Left kidney (tissue), 2 donors: Measurements from ENCODE around the gene RNF17. TPM values are rescaled to one million over a fixed set of nuclear protein-coding genes. Genes with fewer than 3 reads are reported as not detected.
A peak's percentile ranks its signal among the peaks of the same experiment; 100 is the strongest.
"Not testable (repeated sequence)": the region's sequence is repeated elsewhere in the genome, so short reads cannot be mapped to it uniquely, and the experiment has no call there.

Source experiments
- DNase-seq: peaks from one replicate; pipeline ENCODE4 v3.0.0-alpha.2; 2013
- polyA plus RNA-seq: library from polyadenylated mRNA; unstranded; fragments of 120-200 nt; gene quantifications from one replicate; pipeline ENCODE4 v1.2.1, GENCODE V29; 2013; ENCODE audit not compliant: insufficient read length

The RNF17 gene
- polyA plus RNA-seq, 1 donor = 0.22 TPM

- DNase-seq = no peak
These were observed 18.5 kb upstream of the RNF17 start for GRCh38 chr13:24745516-24745860.

GRCh38 chr13:24745861-24746617 is 17.9 kb upstream of the RNF17 start:
- DNase-seq = peak; percentile 7

- DNase-seq = peak; percentile 25
These were observed 17.2 kb upstream of the RNF17 start for GRCh38 chr13:24746618-24747247.

- DNase-seq = peak; percentile 26
These were observed 16.5 kb upstream of the RNF17 start for GRCh38 chr13:24747248-24748060.

- peak; percentile 3 for DNase-seq
These were observed 15.9 kb upstream of the RNF17 start for GRCh38 chr13:24748061-24748400.

- no peak for DNase-seq
These were observed 4.8 kb upstream of the RNF17 start for GRCh38 chr13:24759197-24759596.

- no peak for DNase-seq
These were observed 284 bp downstream of the RNF17 start for GRCh38 chr13:24764276-24764630.

GRCh38 chr13:24777171-24777570 is 13.2 kb downstream of the RNF17 start:
- DNase-seq = no peak

- DNase-seq = no peak
These were observed 20.4 kb downstream of the RNF17 start for GRCh38 chr13:24784319-24784718.

- DNase-seq = no peak
These were observed 24.6 kb downstream of the RNF17 start for GRCh38 chr13:24788538-24788937.

GRCh38 chr13:24802074-24802473 is 38.1 kb downstream of the RNF17 start:
- DNase-seq = no peak

GRCh38 chr13:24821207-24821606 is 57.2 kb downstream of the RNF17 start:
- no peak for DNase-seq

- no peak for DNase-seq
These were observed 58.7 kb downstream of the RNF17 start for GRCh38 chr13:24822640-24823039.

GRCh38 chr13:24823122-24823710 is 59.2 kb downstream of the RNF17 start:
- DNase-seq = not testable (repeated sequence)

- DNase-seq = no peak
These were observed 63.8 kb downstream of the RNF17 start for GRCh38 chr13:24827799-24828198.

GRCh38 chr13:24834902-24835510 is 71.0 kb downstream of the RNF17 start:
- DNase-seq = no peak

- DNase-seq = not testable (repeated sequence)
These were observed 73.6 kb downstream of the RNF17 start for GRCh38 chr13:24837528-24837927.

GRCh38 chr13:24842549-24843274 is 78.7 kb downstream of the RNF17 start:
- DNase-seq = no peak

- DNase-seq = no peak
These were observed 87.6 kb downstream of the RNF17 start for GRCh38 chr13:24851546-24851945.

- no peak for DNase-seq
These were observed 90.3 kb downstream of the RNF17 start for GRCh38 chr13:24854311-24854710.

GRCh38 chr13:24858953-24859352 is 95.0 kb downstream of the RNF17 start:
- no peak for DNase-seq

- DNase-seq = no peak
These were observed 96.8 kb downstream of the RNF17 start for GRCh38 chr13:24860770-24861169.
